HG03378 (cell line): Measurements from ENCODE around the gene S100A6.

Experiments
- ATAC-seq: cut with Tn5 transposase; IDR thresholded peaks from one replicate; pipeline ENCODE4 v1.9.1; 2021; ENCODE audit warnings: mild to moderate bottlenecking, moderate library complexity; ENCODE audit not compliant: unreplicated experiment

The S100A6 gene

DNA sequence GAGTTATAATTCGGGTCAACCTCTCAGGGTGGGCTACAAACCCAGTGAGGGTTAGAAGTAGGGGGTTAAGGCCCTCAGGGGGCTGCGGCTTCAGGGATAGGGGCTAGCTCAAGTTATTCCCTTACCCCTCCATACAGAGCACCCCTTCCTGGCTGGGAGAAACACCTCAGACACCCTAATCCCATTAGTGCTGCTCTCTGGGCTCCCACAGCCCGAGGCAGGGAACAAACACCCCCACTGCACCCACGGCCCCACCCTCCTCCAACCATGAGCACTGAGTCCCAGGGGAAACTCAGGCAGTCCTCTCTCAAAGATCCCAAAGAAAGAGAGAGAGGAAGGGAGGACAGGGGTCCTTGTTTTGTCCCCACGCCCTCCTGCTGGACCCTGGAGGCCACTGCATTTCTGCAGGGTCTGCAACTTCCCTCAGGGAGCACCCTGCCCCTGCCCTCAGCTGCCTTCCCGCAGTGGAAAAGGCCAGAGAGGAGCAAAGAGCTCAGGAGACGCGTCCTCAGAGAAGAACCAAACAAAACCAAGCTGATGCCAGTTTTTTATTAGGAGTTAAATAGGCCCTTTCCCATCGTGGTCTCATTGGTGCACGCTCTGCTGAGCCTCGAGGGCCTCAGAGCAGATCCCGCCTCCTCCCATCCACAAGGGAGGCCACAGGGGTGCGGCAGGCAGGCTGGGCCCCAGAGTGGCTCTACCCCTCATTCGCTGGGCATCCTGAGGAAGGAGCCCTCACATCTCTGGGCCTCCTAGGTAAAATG lies 11.2 kb upstream of the S100A6 start:
- ATAC-seq = no peak

DNA sequence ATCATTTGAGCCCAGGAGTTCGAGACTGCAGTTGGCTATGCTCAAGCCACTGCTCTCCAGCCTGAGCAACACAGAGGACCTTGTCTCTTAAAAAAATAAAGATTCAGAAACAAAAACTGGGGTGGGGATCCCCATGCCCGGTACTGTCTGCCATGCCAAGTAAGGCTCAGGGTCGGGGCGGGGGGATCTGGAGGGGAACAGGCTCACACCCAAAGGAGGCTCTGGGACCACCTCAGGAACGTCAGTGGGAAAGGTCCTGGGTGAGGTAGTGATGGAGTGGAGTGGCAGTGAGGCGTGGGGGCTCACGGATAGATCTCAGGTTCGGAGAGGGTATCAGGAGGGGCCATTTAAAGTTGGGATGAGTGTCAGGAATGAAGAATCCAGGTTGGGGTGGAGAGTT lies 10.6 kb upstream of the S100A6 start:
- no peak for ATAC-seq

DNA sequence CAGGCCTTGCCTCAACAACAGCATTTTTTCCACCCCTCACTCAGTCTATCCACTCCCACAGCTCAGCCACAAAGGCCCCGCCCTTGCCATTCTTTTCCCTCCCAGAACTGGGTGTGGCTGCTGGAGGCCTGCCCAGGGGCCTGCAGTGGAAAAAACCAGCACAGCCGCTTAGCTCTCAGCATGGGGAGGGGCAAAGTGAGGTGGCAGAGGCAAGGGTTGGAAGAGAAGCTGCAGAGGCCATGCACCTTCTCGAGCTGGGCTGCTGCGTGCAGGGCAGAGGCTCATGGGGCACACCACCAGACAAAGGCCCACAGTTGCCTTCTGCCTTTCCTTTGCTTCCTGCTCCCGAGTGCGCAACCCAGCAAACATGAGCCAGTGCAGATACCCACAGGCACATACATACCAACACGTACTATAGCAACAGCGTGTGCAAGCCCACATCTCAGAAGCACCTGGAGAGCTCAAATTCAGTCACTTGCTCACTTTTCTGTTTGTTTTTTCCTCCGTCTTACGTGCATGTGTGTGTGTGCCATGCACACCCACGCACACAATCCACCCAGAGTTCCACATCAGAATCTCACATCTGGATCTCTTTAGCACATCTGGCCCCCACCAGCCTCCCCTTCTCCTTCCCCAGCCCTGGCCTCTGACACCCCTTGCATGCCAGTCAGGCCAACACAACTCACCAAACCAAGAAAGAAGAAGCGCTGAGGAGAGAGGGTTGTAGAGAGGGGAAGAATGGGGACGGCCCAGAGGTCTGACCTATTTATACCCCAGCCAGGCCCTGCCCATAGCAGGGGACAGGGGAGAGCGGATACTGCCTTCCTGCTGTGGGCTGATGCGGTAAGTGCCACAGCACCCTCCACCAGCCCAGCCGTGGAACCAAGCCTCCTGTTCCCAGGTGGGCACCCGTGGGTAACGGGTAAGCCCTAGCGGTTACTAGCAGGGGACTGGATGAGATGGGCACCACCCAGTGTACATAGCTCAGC lies 9.6 kb upstream of the S100A6 start, which contains the start of gene S100A4:
Gene S100A4 (minus strand): TSS at position 740 of the 989 bp plus-strand sequence. CDS start 1,012 bp downstream, outside the sequence.
- ATAC-seq = no peak

DNA sequence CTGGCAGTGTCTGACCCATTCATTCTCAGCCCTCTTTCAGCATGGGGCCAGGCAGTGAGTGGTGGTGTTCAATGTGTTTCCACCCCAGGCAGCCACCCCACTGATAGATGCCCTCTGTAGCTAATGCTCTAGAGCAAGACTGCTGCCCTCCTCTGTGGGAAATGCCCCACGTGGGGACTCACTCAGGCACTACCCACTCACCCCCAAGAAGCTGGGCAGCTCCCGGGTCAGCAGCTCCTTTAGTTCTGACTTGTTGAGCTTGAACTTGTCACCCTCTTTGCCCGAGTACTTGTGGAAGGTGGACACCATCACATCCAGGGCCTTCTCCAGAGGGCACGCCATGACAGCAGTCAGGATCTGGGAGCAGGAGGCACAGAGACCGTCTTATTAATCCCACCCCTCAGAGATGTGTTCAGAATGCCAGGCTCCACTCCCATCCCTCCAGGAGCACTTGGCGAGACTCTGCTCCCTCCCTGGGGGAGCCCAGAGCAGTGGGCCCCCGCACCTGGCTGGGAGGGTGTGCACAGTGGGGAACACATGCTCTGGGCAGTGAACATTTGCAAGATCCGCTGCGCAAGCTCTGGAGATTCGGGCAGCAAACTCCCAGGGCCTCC lies 8.8 kb upstream of the S100A6 start:
- ATAC-seq = no peak

DNA sequence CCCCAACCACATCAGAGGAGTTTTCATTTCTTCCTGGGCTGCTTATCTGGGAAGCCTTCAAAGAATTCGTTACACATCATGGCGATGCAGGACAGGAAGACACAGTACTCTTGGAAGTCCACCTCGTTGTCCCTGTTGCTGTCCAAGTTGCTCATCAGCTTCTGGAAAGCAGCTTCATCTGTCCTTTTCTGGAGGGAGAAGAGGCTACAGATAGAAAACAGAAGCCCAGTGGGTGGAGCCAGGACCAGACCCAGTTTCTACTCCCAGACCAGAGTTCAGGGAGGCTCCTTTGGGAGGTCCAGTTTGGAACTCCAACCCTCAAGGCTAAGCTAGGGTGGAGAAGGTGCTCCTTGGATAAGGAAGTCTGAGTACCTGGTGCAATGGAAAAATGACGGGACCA lies 7.9 kb upstream of the S100A6 start:
- no peak for ATAC-seq

DNA sequence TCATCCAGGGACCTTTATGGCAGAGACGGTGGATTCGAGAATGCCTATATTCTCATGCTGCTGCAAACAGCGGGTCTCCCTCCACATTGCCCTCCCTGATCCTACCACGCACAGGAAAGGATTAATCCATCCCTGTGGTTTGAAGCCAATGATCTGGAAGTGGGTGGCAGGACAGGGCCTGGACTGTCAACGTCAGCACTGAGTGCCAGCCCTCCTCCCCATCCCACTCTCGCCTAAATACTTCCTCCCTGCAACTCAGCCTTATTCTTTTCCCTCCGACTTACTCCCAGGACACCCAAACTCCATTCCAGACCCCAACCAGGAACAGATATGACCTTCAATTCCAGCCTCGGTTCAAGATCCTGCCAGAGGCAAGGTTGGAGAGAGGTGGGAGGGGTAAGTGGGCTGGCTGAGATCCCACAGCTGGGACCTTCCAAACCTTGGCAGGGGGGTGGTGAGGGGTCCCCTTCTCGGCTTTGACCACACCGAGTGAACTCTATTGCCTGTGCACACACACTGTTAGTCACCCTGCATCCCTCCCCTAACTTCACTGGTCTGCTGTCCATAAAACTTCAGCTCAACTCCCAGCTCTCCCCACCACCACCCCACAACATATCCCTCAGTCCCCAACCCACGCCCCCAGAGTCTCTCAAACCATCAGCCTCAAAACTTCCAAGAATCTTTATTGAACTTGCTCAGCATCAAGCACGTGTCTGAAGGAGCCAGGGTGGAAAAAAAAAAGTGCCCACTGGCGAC lies 7.3 kb upstream of the S100A6 start:
- ATAC-seq = no peak

DNA sequence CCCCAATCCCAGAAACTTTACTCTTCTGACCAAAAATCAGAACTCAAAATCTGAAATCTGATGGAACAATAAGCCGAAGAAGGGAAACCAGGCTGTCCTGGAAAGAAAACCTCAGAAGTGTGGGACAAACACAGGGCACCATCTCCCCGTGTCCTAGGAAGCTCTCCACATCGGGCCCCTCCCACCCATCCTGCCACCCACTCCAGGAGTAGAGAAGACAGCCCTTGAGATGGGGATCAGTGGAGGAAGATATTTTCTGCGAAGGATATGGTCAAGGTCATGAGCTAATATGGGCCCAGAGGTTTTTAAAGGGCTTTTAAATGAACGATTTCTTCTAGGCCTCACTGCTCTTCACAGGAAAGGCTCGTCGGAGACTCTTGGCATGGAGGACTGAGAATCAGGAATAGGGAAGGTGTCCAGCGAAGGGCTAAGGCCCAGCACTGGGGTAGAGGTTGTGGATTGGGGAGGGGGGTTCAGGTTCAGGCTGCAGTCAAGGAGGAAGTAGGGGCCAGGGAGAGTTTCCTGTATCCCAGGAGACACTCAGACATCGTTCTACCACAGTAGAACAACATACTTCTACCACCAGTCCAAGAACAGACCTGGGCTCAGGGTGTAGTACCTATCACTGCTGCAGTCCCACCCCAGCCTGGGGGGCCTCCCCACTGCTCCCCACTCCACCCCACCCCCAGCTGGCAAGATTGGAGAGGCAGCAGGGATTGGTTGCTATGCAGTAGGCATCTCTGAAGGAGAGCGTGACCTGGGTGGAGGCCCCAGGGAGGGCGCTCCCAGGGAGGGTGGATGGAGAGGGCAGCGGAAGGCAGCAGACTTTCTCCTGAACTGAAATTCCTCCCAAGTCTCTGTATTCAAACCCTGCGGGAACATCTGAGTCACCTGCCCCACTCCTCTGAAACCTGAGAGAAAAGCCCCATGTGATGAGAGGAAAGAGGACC lies 6.1 kb upstream of the S100A6 start:
- ATAC-seq = no peak

DNA sequence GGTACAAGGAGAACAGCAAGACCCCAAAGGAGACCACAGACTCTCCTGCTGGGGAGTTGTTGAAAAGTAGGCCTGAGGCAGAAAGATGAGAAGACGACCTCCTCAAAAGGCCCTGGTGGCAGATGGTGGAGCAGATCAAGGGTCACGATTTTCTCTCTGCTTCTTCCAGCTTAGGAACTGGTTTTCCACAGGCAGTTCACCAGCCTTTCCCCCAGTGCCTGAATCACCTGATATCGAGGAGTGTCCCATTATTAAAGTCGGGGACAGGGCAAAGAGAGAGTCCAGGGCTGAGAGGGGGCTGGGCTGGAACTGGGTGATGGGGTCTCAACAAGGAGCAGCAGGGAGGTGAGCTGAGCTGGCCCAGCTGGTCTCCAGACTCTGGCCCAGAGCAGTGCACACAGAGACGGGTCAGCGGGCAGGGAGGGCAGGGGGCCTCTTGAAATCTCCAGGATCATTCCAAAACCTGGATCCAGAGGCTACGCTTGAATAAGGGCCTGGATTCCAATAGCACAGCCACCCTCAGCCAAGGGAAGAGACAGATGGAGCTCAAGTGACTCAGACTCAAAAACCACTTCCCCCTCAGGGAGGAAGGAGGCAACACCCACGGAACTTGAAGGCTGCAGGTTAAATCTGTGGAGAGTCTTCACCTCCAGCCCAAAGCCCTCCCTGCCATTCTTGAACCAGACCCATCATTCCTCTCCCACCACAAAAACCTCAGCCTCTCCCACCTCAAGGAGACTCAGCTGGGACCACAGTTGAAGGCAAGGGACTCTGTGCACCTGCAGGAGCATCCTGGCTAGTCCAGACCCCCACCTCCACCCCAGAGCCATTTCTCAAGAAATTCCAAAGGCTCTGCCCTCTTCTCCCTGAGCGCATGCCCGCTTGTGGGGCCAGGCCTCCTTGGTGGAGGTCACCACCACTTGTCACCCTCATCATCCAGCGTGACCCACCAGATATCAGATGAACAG lies 4.9 kb upstream of the S100A6 start, which contains the start of gene S100A5:
Gene S100A5 (minus strand): TSS at position 541 of the 968 bp plus-strand sequence. CDS start 743 bp downstream, outside the sequence.
- no peak for ATAC-seq

DNA sequence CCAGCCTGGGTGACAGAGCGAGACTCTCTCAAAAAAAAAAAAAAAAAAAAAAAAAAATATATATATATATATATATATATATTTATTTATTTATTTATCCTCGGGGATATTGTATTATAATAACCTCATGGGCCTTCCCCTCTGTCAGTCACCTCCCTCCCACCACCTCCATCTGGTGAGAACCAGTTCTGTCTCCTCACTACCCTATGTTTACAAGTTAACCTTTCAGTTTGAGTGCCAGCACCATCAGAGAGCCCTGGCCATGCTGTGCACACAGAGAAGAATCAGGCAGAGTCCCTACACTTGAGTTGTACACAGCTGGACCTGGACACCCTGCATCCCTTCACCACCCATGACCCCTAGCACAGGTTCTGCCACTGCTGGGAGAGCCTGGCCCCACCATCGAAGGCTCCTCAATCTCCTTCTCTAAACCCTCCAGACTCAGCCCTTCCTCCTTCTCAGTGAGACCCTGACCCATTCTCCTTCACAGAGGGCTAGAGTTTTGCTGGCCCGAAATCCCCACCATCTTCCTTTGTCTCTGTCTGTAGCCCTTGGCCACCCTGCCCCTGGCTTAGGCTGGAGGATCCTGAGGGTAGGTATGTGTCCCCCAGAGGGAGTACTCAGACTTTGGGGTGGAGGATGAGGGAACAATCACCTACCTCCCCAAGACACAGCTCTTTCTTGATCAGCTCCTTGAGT lies 3.8 kb upstream of the S100A6 start:
- no peak for ATAC-seq

DNA sequence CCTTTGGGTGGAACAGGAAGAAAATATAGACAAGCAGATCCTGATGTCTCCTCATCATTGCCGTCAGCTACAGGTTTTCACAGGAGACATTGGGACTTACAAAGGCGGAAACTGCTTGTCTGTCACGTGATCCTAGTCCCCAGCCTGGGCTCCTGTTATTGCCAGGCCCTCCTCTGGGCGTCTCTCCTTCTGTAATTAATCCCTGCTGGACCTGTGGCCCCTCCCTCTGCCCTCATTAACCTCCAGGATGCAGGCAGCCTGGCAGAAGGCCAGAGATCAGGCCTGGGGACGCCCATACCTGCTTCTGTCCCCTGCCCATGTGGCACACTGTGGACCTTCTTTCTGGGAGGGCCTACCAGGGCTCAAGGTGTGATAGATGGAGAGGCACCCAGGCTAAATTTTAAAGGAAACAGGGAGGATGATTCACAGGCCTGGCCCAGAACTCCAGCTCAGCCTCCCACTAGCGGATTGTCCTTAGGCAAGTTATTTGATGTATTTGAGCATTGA lies 2.6 kb upstream of the S100A6 start:
- ATAC-seq = no peak

DNA sequence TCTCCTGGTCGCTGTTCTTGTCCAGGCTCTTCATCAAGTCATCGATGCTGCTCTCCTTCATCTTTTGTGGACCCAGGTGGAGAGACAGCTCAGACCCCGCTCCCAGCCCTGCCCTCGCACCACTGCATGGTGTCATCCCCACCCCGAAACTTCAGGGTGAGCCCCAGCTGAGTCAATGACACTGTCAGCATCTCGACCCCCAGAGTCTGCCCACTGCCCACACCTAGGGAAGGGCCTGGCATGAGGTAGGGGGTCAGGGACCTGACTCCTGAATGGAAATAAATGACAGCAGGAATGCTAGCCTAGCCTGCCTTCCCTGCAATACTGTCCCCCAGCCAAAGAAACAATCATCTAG lies 1.6 kb upstream of the S100A6 start:
- no peak for ATAC-seq

DNA sequence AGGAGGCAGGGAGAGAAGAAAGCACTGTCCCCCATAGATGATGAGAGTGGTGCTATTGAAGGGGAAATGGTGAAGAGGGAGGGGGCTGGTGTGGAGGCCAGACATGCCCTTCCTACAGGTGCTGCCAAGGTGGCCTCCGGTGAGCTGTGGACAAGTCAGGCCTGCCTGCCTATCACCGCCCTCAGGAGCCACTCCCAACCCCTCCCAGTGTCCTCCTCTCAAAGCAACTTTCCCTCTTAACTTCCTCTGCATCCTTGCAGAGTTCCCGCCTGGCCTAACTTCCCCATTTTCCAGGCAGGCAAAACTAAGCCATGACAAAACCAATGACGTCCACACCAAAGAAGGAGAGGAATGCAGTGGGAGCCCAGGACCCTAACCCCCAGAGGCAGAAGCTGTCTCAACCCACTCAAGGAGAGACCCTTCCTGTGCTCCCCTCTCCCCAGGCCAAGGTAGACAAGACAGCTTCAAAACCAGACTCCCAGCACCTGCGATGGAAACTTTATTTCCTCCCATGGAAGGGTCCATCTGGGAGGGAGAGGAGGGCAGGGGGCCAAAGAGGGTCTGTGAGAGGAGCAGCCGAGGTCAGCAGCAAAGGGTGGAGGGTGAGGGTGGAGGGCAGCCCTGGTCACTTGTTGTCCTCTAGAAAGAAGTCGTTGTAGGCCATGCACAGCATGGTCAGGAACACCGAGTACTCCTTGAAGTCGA lies 1.0 kb upstream of the S100A6 start:
- ATAC-seq = no peak

DNA sequence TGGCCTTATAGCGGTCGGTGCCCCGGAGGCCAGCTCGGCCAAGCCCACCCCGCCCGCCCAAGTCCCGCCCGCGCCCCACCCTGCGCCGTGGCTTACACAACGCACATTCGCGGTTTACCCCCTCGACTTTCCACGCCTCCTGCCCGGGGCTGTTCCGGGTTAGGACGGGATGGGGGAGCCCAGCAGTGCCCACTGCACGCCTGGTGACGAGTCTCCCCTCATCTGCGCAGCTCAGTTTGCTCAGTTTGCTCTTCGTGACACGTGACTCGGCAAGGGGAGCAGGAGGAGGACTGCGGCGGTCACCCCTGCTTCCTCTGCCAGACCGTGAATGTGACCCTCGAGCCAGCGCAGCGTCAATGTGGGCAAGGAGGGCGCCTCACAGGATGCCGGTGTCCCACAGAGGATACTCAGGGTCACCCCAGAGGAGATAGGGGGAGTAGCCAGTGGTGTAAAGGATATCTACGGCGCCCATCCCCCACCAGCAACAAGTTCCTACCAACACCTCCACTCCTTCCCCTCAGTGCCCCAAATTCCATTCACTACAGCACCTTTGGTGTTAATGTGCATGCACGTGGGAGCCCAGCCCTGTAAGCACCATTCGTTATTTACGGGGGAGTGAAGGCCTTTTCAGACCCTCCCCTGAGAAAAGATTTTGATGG lies 350 bp upstream of the S100A6 start:
- ATAC-seq = no peak

DNA sequence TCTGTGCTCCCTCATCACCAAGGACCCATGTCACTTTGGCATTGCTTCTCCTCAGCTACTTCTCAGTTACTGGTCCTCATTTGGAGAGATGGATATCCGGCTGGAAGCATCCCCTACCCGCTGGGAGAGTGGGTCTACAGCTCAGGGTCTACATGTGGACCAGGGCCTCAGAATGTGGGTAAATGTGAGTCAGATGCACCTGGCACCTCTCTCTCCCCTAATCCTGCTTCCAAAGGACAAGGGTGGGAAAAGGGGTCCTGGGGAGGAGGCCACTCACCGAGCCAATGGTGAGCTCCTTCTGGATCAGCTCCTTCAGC lies 908 bp downstream of the S100A6 start:
- ATAC-seq = no peak

DNA sequence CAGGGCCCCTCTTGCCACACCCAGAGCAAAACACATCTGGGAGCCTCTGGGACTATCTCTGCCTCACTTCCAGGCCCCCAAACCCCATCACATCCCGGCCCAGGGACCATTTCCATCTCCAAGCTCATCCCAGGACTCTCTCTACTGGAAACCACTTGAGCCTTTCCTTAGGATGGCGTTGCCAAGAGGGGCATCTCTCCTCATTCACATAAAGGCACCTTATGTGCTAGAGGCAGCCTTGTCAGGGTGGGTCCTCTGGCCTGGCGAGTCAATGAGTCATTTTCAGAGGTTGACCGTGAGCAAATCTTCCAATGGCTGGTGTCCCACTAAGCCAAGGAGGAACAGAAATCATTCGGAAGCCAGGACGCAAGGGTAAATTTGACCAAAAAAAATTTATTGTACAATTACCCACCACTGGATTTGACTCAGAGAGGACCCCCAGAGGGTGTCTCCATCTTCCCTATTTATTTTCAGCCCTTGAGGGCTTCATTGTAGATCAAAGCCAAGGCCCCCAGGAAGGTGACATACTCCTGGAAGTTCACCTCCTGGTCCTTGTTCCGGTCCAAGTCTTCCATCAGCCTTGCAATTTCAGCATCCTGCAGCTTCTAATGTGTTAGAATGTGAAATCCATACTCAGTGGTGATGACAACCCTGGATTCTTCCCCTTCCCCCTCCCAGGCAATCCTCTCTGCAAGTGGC lies 1.4 kb downstream of the S100A6 start:
- no peak for ATAC-seq

DNA sequence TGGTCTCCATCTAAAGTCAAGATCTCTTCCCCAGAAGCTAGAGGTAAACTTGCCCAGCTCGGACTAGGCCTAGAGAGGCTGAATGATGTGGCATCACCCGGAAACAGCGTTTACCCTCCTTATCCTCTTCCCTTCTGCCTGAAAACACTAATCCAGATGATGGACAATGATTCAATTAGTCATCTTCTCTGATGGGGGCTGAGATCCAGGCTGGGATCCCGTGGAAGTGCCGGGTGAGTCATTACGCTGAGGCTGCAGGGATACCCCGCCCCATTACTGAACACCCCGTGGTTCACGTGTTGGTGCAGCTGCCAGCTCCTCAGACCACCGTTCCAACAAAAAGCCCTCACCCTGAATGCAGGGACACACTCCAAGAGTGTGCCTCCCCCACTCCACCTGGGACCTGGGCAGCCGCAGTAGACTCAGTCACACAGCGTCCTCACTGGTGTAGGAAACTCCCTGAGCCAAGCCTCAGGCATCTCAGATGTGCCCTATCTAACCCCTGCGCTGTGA lies 2.0 kb downstream of the S100A6 start:
- no peak for ATAC-seq
